NB4 (cell line): ENCODE data around the gene GH2.
"Not testable (repeated sequence)": the region's sequence is repeated elsewhere in the genome, so short reads cannot be mapped to it uniquely, and the experiment has no call there.

ENCODE experiments used
- DNase-seq: peaks from one replicate; pipeline ENCODE4 v3.0.0; 2010; ENCODE audit warnings: low read depth
- H3K4me3 ChIP-seq: one replicate; pipeline ENCODE4 v1.5.1; 2011; ENCODE audit warnings: mild to moderate bottlenecking, low read depth, low read length, moderate library complexity
- MYC ChIP-seq: IDR thresholded peaks from 2 replicates; pipeline ENCODE4 v1.6.1; 2011; ENCODE audit warnings: low read depth, low read length
- POLR2A ChIP-seq: IDR thresholded peaks from 2 replicates; pipeline ENCODE4 v1.6.1; 2011; ENCODE audit warnings: mild to moderate bottlenecking; ENCODE audit not compliant: insufficient read length; ENCODE audit errors: extremely low read depth
- TF ChIP-seq, protein P1 (sequence below): IDR thresholded peaks from one replicate; pipeline ENCODE4 v1.5.1; 2012; ENCODE audit warnings: low read depth, low read length
- TF ChIP-seq, protein P2 (sequence below): IDR thresholded peaks from 2 replicates; pipeline ENCODE4 v1.6.1; 2011; ENCODE audit warnings: low read depth, low read length

Gene GH2

DNA sequence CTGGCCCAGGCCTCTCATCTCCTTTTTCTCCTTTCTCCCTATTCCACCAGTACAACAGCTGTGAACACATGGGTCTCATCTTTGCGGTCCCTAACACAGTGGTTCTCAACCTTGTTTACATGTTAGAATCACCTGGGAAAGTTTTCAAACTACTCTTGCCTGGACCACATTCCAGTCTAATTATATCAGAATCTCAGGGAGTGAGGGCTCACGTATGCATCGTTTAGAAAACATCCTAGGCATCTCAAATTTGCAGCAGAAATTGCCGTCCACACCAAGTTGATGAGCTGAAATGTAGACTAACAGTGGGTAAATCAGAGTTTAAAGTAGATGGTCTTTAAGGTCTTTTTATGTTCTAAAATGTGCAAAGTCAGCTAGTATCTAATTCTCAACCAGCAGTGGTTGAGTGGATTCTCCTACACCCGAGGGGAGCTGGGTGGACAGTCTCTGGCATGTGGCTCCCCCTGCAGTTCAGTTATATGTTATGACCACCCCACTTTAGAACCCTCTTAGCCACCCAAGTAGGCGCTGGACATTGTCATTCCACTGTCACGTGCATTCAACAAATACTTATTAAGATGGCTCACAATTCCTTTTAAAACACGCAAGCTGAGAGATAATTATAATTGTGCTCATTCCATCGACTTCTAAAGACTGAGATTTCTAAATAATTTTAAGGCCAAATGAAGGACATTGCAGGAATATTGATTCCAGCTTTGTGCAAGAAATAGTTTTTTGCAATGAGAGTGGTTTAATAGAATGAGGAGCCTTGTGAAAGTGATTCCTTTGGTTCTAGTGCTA, 12.1 kb downstream of the GH2 start:
- not testable (repeated sequence) for DNase-seq, H3K4me3 ChIP-seq
- TF ChIP-seq, protein P1, sequence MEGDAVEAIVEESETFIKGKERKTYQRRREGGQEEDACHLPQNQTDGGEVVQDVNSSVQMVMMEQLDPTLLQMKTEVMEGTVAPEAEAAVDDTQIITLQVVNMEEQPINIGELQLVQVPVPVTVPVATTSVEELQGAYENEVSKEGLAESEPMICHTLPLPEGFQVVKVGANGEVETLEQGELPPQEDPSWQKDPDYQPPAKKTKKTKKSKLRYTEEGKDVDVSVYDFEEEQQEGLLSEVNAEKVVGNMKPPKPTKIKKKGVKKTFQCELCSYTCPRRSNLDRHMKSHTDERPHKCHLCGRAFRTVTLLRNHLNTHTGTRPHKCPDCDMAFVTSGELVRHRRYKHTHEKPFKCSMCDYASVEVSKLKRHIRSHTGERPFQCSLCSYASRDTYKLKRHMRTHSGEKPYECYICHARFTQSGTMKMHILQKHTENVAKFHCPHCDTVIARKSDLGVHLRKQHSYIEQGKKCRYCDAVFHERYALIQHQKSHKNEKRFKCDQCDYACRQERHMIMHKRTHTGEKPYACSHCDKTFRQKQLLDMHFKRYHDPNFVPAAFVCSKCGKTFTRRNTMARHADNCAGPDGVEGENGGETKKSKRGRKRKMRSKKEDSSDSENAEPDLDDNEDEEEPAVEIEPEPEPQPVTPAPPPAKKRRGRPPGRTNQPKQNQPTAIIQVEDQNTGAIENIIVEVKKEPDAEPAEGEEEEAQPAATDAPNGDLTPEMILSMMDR, result peak; percentile 33

DNA sequence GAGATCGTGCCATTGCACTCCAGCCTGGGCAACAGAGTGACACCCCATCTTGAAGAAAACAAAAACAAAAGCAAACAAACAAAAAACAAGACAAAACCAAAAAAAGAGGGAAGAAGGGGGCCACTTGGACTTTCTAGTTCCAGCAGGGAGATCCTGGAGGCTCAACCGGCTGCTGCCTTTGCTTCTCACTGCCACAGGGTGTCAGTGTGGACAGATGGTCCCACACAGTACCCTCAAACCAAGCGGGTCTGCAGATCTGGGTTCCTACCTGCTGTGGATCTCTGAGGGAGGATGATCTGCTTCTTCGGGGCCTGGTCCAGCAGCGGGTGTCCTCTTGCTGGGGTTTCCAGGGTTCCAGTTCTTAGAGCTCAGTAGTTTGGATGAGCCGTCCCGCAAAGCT, 15.1 kb downstream of the GH2 start:
- not testable (repeated sequence) for H3K4me3 ChIP-seq, DNase-seq

DNA sequence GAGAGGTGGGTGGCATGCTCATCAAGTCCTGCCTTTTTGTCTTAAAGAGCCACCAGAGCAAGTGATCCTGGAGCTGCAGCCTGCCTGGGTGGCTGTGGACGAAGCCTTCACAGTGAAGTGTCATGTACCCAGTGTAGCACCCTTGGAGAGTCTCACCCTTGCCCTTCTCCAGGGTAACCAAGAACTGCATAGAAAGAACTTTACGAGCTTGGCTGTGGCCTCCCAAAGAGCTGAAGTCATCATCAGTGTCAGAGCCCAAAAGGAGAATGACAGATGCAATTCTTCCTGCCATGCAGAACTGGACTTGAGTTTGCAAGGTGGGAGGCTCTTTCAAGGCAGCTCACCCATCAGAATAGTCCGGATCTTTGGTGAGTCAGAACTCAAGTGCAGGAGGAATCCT, 22.5 kb downstream of the GH2 start:
- TF ChIP-seq POLR2A (no peak), MYC (no peak)
- TF ChIP-seq, protein P2, sequence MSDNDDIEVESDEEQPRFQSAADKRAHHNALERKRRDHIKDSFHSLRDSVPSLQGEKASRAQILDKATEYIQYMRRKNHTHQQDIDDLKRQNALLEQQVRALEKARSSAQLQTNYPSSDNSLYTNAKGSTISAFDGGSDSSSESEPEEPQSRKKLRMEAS, result no peak
- TF ChIP-seq, protein P1, result no peak
- no peak overlapping the region for H3K4me3 ChIP-seq
- DNase-seq, result no peak

DNA sequence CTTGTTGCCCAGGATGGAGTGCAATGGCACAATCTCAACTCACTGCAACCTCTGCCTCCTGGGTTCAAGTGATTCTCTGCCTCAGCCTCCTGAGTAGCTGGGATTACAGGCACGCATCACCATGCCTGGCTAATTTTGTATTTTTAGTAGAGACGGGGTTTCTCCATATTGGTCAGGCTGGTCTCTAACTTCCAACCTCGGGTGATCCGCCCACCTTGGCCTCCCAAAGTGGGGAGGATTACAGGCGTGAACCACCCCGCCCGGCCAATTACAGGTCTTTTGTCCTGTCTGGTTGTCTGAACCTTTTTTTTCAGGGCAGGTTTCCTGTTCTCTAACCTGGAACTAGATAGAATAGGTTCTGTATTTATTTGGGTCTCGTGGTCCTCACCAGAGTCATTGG, 25.3 kb downstream of the GH2 start:
- H3K4me3 ChIP-seq, DNase-seq: not testable (repeated sequence)

DNA sequence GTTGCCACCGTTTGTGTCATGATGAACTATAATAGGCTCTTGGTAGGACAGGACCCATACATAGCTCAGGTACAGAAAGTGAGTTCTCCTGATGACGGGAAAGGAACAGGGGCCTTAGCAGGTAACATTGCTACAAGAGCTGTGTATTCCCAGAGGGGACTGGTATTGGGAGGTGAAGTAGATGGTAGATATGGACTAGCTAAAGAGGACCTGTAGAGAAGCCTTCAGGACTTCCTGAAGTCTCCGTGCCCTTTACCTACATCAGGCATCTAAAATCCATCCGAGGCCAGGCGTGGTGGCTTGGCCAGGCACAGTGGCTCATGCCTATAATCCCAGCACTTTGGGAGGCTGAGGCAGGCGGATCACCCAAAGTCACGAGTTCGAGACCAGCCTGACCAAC, 26.6 kb downstream of the GH2 start:
- TF ChIP-seq MYC, result no peak
- TF ChIP-seq POLR2A, result no peak
- TF ChIP-seq, protein P2, result no peak
- TF ChIP-seq, protein P1, result no peak

DNA sequence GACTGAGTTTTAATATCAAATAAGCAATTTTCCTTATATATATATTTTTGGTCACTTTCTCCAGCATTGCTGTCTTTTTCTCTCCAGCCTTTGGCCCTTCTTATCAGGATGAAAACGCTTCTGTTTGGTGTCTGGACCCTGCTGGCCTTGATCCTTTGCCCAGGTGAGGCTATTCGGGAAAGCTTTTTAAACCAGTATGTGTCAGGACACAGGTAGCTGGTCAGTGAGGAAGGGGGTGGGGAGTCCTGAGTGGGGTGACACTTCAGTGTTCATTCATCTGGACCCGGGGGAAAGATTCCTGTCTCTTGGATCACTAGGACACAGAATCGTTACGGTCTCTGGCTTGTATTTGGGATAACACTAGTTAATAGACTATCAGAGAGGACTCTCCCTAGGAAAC, 27.0 kb downstream of the GH2 start:
- no peak for DNase-seq
- no peak overlapping the region for H3K4me3 ChIP-seq
- TF ChIP-seq POLR2A (no peak), MYC (no peak)
- TF ChIP-seq, protein P1, result no peak
- TF ChIP-seq, protein P2, result no peak

More for the DNA sequence above, 26.6 kb downstream of the GH2 start:
- H3K4me3 ChIP-seq, result no peak overlapping the region
- no peak for DNase-seq

DNA sequence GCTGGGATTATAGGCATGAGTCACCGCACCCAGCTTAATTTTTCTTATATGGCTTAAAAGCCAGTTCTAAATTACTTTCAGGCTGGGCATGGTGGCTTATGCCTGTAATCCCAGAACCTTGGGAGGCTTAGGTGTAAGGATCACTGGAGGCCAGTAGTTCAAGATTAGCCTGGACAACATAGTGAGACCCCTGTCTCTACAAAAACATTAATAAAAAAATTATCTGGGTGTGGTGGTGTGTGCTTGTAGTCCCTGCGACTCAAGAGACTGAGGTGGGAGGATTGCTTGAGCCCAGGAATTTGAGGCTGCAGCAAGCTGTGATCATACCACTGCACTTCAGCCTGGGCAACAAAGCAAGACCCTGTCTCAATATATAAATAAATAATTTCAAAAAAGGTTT, 28.5 kb downstream of the GH2 start:
- TF ChIP-seq MYC, result no peak
- no peak for TF ChIP-seq POLR2A
- TF ChIP-seq, protein P1, result no peak
- TF ChIP-seq, protein P2, result no peak
- DNase-seq, result no peak
- no peak overlapping the region for H3K4me3 ChIP-seq
